ENCODE measurements around the gene CTXND1.

DNA sequence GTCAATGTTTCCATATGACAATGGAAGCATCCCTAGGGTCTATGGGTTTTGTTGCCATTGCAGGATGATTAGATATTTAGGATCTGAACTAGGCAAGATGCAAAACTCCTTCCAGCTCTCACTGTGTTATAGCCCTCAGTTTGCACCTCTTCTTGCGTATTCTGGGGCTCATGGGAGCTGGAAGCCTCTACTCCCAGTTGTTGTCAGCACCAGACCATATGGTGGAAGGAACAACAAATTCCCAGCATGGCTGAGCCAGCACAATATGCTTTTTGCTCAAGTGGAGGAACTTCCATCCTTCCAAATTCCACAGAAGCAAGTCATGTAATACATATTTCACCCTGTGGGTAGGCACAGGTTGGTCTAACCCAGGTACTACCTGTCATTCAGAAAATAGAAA is 18.5 kb upstream of the CTXND1 start:
- TF ChIP-seq ZNF70 (CRISPR knock-in tag; IDR thresholded peaks at IDR 0.05) (no peak), ARNTL (CRISPR knock-in tag; IDR thresholded peaks at IDR 0.05; ENCODE audit: borderline replicate concordance, low read depth) (no peak), RARB (CRISPR knock-in tag; IDR thresholded peaks at IDR 0.05) (no peak)
- TF ChIP-seq, protein P1, sequence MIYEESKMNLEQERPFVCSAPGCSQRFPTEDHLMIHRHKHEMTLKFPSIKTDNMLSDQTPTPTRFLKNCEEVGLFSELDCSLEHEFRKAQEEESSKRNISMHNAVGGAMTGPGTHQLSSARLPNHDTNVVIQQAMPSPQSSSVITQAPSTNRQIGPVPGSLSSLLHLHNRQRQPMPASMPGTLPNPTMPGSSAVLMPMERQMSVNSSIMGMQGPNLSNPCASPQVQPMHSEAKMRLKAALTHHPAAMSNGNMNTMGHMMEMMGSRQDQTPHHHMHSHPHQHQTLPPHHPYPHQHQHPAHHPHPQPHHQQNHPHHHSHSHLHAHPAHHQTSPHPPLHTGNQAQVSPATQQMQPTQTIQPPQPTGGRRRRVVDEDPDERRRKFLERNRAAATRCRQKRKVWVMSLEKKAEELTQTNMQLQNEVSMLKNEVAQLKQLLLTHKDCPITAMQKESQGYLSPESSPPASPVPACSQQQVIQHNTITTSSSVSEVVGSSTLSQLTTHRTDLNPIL (CRISPR knock-in tag; IDR thresholded peaks at IDR 0.05; ENCODE audit: low read depth): no peak

Measured in SK-N-SH treated with all-trans-retinoic acid at 6 μM for 48 hours (cell line).